Measurements from ENCODE around the gene GAS1. TPM values are rescaled to one million over a fixed set of nuclear protein-coding genes. Genes with fewer than 3 reads are reported as not detected.

The GAS1 gene
- total RNA-seq (2021) (57.5 and 73.0 TPM in 2 replicates), Bru-seq, nascent RNA (percentile 94 among the genes with signal in this experiment), BruChase-seq, experiment 1, labeled RNA remaining after a 2-hour chase (percentile 99 among the genes with signal in this experiment), BruChase-seq, experiment 2, labeled RNA remaining after a 6-hour chase (percentile 78 among the genes with signal in this experiment)
- long read RNA-seq, transcript GAS1-201 (1 exons, 2,827 nt) = major isoform, 71 of 71 reads
- long read RNA-seq, partial matches to known transcripts = 0 of 71 reads
- long read RNA-seq, other reads (novel, unspliced or antisense) = 0 of 71 reads

DNA sequence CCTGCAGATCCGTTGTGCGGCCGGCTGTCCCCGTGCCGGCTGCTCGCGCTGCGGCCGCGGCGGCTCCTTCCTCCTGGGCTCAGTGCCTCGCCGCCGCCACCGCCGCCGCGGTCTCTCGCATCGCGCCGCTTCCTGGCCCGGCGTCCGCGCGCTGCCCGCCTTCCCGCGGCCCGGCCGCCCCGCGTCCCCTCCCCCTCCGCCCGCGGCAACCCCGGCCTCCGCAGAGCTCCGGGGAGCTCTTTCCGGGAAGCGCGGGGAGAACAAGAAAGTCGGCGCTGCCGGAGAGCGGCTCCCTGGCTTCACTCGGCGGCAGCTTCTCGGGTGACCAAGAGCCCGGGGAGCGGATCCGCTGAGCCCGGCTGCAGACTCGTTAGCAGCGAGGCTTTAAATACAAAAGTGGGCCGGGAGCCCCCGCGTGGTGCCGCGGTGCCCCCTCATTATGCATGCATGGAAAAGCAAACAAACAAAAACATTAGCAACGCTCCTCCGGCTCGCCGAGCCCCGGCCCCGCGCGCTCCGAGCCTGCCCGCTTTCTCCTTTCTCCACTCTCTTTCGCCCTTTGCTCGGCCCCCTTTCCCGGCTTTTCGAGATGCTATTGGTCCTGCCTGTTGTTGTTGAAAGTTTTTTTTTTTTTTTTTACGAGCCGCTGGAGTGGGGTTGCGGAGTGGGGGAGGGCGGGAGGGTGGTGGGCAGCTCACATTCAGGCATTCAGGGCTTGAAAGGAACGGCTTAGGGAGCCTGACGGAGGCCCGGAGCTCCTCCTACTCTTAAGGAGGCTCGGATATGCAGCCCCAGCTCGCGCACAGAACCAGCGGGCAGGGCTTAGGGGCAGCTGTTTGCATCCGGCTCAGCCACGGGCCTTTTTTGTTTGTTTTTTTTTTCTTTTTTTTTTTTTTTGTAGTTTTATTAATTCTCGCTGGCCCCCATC, at the start of gene GAS1:
Gene GAS1, minus strand, starts transcription at position 361 of the 928 bp plus-strand sequence. CDS start 727 bp downstream, outside the sequence.
- Histone ChIP-seq H3K27me3 (replicated peaks; ENCODE audit: insufficient read depth, low read depth, low read length, poor library complexity) (no peaks in the 10 kb centered on the region), H3K27ac (ENCODE audit: low read depth, low read length, poor library complexity, severe bottlenecking) (peak within 1 kb of the TSS; percentile 96), H3K4me3 (ENCODE audit: low read depth, low read length, poor library complexity, severe bottlenecking) (peak within 1 kb of the TSS; percentile 84), H3K36me3 (ENCODE audit: insufficient read depth, low read length, poor library complexity, severe bottlenecking) (peaks cover 18% of the 10 kb centered on the region), H3K4me1 (ENCODE audit: insufficient read depth, low read length, poor library complexity, severe bottlenecking) (peaks cover 30% of the 10 kb centered on the region), H3K9me3 (ENCODE audit: low read depth, low read length, poor library complexity, severe bottlenecking) (peaks cover 9% of the 10 kb centered on the region)
- DNase-seq (ENCODE audit: low spot score) = peak; percentile 97
- TF ChIP-seq CTCF (conservative IDR thresholded peaks at IDR 0.05; ENCODE audit: low read depth, low read length) (no peak), EZH2 (IDR thresholded peaks at IDR 0.05; ENCODE audit: borderline replicate concordance, low read depth, low read length, poor library complexity, severe bottlenecking) (no peak)
- CTCF ChIA-PET = interaction anchor here (0.6 to 1.3 kb wide), 7 partner anchors 16 to 460 kb away, joined by 3 to 7 read pairs (median 3); no protein-coding TSS in a partner anchor
- no TSS peak for BruUV-seq (replicated peaks)
- intact Hi-C loops (cut with micrococcal nuclease; ENCODE audit: unreplicated experiment) = loop anchor here (2.0 to 10.0 kb wide), 5 partner anchors 137 to 513 kb away; no protein-coding TSS in a partner anchor
- POLR2A ChIA-PET (ENCODE audit: low non-redundant PET) = interaction anchor here (0.6 to 0.7 kb wide), 6 partner anchors 42 to 607 kb away, joined by 3 to 9 read pairs (median 4); no protein-coding TSS in a partner anchor

- BruUV-seq (replicated peaks) = no TSS peak
Observed at GRCh38 chr9:86994231-86994630, 46.9 kb upstream of the GAS1 start.

More at GRCh38 chr9:86994231-86994630, 46.9 kb upstream of the GAS1 start:
- ChIA-PET POLR2A (ENCODE audit: low non-redundant PET) (no interaction called here), CTCF (no interaction called here)
- Histone ChIP-seq H3K27ac (ENCODE audit: low read depth, low read length, poor library complexity, severe bottlenecking) (peak overlapping the region; percentile 21), H3K4me1 (ENCODE audit: insufficient read depth, low read length, poor library complexity, severe bottlenecking) (peaks cover 18% of the 10 kb centered on the region), H3K4me3 (ENCODE audit: low read depth, low read length, poor library complexity, severe bottlenecking) (peak overlapping the region; percentile 8), H3K9me3 (ENCODE audit: low read depth, low read length, poor library complexity, severe bottlenecking) (no peaks in the 10 kb centered on the region), H3K27me3 (replicated peaks; ENCODE audit: insufficient read depth, low read depth, low read length, poor library complexity) (no peaks in the 10 kb centered on the region), H3K36me3 (ENCODE audit: insufficient read depth, low read length, poor library complexity, severe bottlenecking) (no peaks in the 10 kb centered on the region)
- DNase-seq (ENCODE audit: low spot score) = peak; percentile 32
- intact Hi-C loops (cut with micrococcal nuclease; ENCODE audit: unreplicated experiment) = no loop called here
- TF ChIP-seq EZH2 (IDR thresholded peaks at IDR 0.05; ENCODE audit: borderline replicate concordance, low read depth, low read length, poor library complexity, severe bottlenecking) (no peak), CTCF (conservative IDR thresholded peaks at IDR 0.05; ENCODE audit: low read depth, low read length) (no peak)
